SKM-1 (cell line): ENCODE data around the gene SLC12A7.
"Not testable (repeated sequence)": the region's sequence is repeated elsewhere in the genome, so short reads cannot be mapped to it uniquely, and the experiment has no call there.

Experiments
- DNase-seq: peaks from one replicate; lab custom pipeline; 2025; ENCODE audit not compliant: unreplicated experiment; lab: John Stamatoyannopoulos, UW

The SLC12A7 gene

GRCh38 chr5:1065891-1066650 lies 45.8 kb downstream of the SLC12A7 start:
- no peak for DNase-seq

GRCh38 chr5:1065143-1065750 lies 46.6 kb downstream of the SLC12A7 start:
- DNase-seq = no peak

DNA sequence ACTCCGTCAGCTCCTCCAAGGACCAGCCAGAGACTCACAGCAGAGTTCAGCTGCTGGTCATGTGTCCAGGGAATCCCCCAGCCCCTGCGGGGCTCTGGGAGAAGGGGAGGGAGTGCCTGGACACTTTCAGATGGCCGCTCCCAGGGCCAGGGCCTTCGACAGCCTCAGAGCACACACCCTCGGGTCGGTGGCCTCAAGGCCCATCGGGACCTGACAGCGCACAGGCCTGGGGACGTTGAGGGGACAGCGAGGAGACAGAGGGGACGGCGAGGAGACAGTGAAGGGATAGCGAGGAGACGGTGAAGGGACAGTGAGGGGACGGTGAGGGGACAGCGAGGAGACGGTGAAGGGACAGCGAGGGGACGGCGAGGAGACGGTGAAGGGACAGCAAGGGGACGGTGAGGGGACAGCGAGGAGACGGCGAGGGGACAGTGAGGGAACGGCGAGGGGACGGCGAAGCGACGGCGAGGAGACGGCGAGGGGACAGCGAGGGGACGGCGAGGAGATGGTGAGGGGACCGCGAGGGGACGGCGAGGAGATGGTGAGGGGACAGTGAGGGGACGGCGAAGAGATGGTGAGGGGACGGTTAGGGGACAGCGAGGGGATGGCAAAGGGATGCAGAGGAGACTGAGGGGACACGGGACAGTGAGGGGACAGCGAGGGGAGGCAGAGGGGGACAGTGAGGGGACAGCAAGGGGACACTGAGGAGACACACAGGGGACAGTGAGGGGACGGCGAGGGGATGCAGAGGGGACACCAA lies 47.3 kb downstream of the SLC12A7 start:
- no peak for DNase-seq

GRCh38 chr5:1063661-1064382 lies 48.0 kb downstream of the SLC12A7 start:
- DNase-seq = no peak

DNA sequence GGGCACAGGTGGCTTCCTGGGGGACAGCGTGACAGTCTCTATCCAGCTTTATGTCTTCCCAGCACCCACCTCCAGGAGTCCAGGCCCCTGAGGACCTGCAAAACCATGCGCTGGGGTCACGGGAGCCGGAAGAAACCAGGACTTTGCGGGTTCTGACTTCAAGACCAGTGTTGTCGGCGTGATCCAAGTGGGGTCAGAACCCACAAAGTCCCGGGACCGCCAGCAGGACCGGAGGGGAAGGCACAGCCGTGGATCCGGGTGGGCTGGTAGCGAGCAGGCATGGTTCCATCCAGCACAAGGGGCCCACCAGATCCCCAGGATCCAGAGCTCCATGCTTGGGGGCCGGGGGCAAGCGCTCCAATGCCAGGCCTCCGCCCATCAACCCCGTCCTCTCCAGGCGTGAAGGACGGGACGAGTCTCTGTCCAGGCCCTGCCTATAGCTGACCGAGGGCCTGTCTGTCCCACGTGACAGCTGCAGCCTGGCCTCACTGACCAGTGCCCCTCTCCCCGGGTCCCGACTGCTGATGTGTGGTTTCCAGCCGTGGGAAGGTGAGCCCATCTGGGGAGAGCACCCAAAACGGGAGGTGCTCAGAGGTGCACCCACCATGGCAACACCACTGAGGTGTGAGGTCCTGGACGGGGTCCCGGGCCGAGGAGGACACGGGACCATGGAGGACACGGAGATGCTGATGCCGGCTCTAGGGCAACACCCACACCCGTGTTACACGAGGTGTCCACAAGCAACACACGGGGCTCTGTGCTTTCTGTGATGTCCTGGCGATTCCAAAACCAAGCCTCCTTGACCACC lies 48.9 kb downstream of the SLC12A7 start:
- no peak for DNase-seq

GRCh38 chr5:1061916-1062315 lies 49.9 kb downstream of the SLC12A7 start:
- no peak for DNase-seq

DNA sequence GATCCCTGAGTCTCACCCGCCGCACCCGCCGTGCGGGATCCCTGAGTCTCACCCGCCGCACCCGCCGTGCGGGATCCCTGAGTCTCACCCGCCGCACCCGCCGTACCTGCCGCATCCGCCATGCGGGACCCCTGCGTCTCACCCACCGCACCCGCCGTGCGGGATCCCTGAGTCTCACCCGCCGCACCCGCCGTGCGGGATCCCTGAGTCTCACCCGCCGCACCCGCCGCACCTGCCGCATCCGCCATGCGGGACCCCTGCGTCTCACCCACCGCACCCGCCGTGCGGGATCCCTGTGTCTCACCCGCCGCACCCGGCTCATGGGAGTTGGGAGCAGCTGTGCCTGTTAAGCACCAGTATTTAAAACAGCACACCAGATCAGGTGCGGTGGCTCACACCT lies 50.6 kb downstream of the SLC12A7 start:
- DNase-seq = not testable (repeated sequence)

DNA sequence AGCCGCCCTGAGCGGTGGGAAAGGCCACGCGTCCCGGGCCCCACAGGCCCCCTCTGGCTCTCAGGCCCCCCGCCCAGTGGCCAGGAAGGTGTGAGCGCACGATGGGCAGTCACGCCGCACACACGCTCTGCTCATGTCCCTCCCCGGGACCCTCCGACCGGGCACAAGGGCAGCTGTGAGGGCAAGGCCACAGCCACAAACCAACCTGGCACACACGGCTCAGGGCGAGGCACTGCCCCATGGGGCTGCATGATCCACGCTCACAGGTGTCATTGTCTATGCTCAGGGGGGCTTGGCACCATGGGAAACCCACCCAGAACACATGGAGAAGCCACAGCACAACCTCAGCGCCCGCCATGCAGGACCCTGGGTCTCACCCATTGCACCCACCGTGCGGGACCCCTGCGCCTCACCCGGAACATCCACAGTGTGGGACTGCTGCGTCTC lies 51.3 kb downstream of the SLC12A7 start:
- DNase-seq = no peak

- no peak for DNase-seq
Observed at GRCh38 chr5:1059884-1060263, 52.0 kb downstream of the SLC12A7 start.

GRCh38 chr5:1058988-1059883 lies 52.6 kb downstream of the SLC12A7 start:
- DNase-seq = no peak

- no peak for DNase-seq
Observed at GRCh38 chr5:1058083-1058945, 53.5 kb downstream of the SLC12A7 start.

DNA sequence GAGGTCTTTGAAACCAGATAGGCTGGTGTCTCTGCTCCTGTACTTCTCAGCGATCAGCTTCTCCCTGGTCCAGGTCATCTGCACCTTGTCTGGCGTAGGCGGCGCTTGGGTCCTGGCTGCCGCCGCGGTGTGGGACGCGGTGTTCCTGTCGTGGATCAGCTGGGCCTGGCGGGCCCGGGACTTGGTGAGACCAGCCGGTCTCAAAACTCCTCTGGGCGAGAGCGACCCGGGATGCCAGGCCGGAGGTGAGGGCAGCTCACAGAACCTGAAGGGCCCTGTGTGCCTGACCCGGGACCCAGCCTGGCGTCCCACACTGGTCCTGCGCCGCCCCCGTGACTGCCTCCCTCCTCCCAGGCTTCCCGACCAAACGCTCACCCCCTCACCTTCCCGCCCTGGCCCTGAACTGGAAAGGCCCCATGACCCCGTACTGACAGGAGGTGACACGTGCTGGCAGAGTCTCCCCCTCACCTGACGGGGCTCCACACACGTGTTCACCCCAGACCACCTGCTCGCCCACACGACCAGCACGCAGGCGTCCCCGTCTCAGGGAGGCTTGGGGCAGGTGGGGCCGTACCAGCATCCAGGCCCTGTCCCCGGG lies 54.3 kb downstream of the SLC12A7 start:
- no peak for DNase-seq

DNA sequence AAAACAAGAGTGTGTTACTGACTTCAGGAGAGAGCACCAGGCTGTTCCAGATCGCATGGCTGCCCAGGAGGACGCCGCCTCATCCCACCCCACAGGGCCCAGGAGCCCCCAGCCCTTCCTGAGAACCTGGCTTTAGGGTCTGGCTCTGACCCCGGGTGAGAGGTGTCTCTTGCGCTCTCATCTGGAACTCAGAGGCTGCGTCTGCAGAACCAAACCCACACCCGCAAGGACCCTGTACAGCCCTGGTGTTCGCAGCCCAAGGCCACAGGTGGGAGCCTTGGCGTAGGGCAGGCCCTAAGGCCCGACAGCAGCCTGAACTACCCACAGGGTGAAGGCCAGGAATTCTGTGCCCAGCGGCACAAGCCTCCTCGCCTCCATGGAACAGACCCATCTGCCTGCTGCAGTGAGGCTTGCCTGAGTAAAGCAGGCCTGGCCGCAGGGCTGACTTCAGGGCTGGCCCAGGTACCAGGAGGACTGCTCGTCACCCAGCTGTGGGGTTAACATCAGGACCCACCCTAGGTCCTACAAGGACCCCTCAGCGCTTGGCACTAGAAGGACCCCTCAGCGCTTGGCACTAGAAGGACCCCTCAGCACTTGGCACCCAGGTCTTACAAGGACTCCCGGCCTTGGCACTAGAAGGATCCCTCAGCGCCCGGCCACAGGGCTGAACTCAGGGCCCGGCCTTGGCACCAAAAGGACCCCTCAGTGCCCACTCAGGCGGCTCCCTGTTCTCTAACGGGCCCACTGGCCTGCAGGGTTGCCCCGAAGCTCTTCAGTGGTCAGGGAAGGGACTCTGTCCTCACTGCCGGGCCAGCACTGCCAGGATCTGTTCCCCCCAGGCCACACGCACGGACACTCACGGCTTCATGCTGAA lies 55.0 kb downstream of the SLC12A7 start:
- DNase-seq = no peak

GRCh38 chr5:1055896-1056610 lies 55.8 kb downstream of the SLC12A7 start:
- DNase-seq = no peak

DNA sequence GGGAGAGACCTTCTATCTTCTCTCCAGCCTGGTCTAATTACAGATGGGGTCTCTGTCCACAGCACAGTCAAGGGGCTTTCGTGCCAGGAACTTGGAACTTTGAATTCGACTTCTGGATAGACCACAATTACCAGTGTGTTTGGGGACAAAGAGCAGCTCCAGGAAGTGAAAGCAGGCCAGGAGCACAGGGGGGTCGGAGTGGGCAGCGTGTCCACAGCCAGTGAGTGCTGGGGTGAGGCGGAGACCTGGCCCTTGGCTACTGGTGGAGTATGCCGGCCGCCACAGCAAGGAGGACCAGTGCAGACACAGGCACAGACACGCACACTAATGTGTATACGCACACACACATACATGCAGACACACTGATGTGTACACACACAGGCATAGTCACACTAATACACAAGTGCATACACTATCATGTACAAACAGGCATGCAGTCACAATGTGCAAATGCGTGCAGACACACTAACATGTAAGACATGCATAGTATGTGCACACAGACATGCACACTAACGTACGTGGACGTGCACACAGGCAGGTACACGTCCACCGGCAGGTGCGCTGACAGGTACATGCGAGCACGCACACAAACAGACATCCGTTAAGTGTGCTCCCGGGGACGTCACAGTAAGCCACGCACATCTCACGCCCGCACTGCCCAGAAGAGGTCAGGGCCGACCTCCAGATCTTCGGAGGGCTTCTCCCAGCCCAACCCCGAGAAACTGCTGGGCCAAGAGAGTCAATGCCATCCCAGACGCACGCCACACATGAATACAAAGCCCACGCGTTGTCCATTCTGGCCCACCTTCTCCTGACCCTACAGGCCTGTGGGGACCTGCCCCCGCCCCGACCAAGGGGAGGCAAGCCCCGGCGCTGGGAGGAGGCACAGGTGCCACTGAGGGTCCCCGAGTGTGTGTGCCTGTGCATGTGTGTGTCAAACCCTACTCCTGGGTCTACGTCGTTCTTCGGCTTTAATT lies 56.8 kb downstream of the SLC12A7 start:
- DNase-seq = no peak
